ENCODE results near the gene OR51B4.

DNA sequence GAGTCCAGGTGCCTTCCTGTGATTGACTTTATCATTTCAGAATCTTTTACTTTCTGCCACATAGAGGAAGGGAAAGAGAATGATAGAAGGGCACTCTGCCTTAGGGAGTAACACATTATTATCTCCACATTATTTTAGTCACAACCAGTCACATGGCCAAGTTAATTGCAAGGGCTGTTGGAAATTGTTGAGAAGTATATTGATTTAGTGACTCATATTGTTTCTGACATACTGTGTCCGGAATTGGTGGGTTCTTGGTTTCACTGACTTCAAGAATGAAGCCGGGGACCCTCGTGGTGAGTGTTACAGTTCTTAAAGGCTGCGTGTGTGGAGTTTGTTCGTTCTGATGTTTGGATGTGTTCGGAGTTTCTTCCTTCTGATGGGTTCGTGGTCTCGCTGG is 8.7 kb downstream of the OR51B4 start:
- TF ChIP-seq NFATC3 (CRISPR knock-in tag; IDR thresholded peaks at IDR 0.05) (no peak), PAWR (CRISPR knock-in tag; IDR thresholded peaks at IDR 0.05; ENCODE audit: borderline replicate concordance) (no peak), PPARG (CRISPR knock-in tag; conservative IDR thresholded peaks at IDR 0.05) (no peak), SAFB2 (CRISPR knock-in tag; IDR thresholded peaks at IDR 0.05; ENCODE audit: borderline replicate concordance, low read depth) (no peak), ZNF501 (CRISPR knock-in tag; IDR thresholded peaks at IDR 0.05) (no peak), ZNF335 (CRISPR knock-in tag; IDR thresholded peaks at IDR 0.05) (no peak), SIN3A (IDR thresholded peaks at IDR 0.05; ENCODE audit: borderline replicate concordance, low read depth, low read length) (no peak), ELF1 (CRISPR knock-in tag; IDR thresholded peaks at IDR 0.05) (no peak)
- TF ChIP-seq, protein P1, sequence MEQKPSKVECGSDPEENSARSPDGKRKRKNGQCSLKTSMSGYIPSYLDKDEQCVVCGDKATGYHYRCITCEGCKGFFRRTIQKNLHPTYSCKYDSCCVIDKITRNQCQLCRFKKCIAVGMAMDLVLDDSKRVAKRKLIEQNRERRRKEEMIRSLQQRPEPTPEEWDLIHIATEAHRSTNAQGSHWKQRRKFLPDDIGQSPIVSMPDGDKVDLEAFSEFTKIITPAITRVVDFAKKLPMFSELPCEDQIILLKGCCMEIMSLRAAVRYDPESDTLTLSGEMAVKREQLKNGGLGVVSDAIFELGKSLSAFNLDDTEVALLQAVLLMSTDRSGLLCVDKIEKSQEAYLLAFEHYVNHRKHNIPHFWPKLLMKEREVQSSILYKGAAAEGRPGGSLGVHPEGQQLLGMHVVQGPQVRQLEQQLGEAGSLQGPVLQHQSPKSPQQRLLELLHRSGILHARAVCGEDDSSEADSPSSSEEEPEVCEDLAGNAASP (CRISPR knock-in tag; IDR thresholded peaks at IDR 0.05; ENCODE audit: borderline replicate concordance), result no peak
- TF ChIP-seq, protein P2, sequence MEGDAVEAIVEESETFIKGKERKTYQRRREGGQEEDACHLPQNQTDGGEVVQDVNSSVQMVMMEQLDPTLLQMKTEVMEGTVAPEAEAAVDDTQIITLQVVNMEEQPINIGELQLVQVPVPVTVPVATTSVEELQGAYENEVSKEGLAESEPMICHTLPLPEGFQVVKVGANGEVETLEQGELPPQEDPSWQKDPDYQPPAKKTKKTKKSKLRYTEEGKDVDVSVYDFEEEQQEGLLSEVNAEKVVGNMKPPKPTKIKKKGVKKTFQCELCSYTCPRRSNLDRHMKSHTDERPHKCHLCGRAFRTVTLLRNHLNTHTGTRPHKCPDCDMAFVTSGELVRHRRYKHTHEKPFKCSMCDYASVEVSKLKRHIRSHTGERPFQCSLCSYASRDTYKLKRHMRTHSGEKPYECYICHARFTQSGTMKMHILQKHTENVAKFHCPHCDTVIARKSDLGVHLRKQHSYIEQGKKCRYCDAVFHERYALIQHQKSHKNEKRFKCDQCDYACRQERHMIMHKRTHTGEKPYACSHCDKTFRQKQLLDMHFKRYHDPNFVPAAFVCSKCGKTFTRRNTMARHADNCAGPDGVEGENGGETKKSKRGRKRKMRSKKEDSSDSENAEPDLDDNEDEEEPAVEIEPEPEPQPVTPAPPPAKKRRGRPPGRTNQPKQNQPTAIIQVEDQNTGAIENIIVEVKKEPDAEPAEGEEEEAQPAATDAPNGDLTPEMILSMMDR (CRISPR knock-in tag; IDR thresholded peaks at IDR 0.05), result no peak
- TF ChIP-seq, protein P3, sequence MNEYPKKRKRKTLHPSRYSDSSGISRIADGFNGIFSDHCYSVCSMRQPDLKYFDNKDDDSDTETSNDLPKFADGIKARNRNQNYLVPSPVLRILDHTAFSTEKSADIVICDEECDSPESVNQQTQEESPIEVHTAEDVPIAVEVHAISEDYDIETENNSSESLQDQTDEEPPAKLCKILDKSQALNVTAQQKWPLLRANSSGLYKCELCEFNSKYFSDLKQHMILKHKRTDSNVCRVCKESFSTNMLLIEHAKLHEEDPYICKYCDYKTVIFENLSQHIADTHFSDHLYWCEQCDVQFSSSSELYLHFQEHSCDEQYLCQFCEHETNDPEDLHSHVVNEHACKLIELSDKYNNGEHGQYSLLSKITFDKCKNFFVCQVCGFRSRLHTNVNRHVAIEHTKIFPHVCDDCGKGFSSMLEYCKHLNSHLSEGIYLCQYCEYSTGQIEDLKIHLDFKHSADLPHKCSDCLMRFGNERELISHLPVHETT (CRISPR knock-in tag; conservative IDR thresholded peaks at IDR 0.05), result no peak

Data from HepG2 (cell line).